ENCODE results near the gene PALD1.
"Not testable (repeated sequence)": the region's sequence is repeated elsewhere in the genome, so short reads cannot be mapped to it uniquely, and the experiment has no call there.

PALD1 gene

GRCh38 chr10:70481105-70481504 is 2.5 kb downstream of the PALD1 start:
- DNase-seq (ENCODE audit: insufficient read length, low spot score): no peak
- FAIRE-seq: no peak

- DNase-seq (ENCODE audit: insufficient read length, low spot score) (no peak), FAIRE-seq (no peak)
Measured at GRCh38 chr10:70481831-70482530, 3.4 kb downstream of the PALD1 start.

GRCh38 chr10:70482982-70483760 is 4.6 kb downstream of the PALD1 start:
- no peak for DNase-seq (ENCODE audit: insufficient read length, low spot score)
- FAIRE-seq: no peak

GRCh38 chr10:70483872-70484271 is 5.3 kb downstream of the PALD1 start:
- not testable (repeated sequence) for FAIRE-seq

GRCh38 chr10:70487824-70488223 is 9.3 kb downstream of the PALD1 start:
- DNase-seq (ENCODE audit: insufficient read length, low spot score): no peak
- FAIRE-seq: no peak

More at GRCh38 chr10:70483872-70484271, 5.3 kb downstream of the PALD1 start:
- not testable (repeated sequence) for DNase-seq (ENCODE audit: insufficient read length, low spot score)

GRCh38 chr10:70490142-70490541 is 11.6 kb downstream of the PALD1 start:
- DNase-seq (ENCODE audit: insufficient read length, low spot score): no peak
- no peak for FAIRE-seq

GRCh38 chr10:70491614-70492013 is 13.0 kb downstream of the PALD1 start:
- no peak for DNase-seq (ENCODE audit: insufficient read length, low spot score)
- no peak for FAIRE-seq

- FAIRE-seq (peak; percentile 80), DNase-seq (ENCODE audit: insufficient read length, low spot score) (no peak)
Measured at GRCh38 chr10:70492786-70493659, 14.5 kb downstream of the PALD1 start.

GRCh38 chr10:70493660-70494234 is 15.2 kb downstream of the PALD1 start:
- DNase-seq (ENCODE audit: insufficient read length, low spot score): peak; percentile 82
- FAIRE-seq: peak; percentile 99

- DNase-seq (ENCODE audit: insufficient read length, low spot score): no peak
- FAIRE-seq: no peak
Measured at GRCh38 chr10:70494536-70494935, 16.0 kb downstream of the PALD1 start.

GRCh38 chr10:70494966-70495365 is 16.4 kb downstream of the PALD1 start:
- DNase-seq (ENCODE audit: insufficient read length, low spot score) (no peak), FAIRE-seq (no peak)

GRCh38 chr10:70495691-70496261 is 17.2 kb downstream of the PALD1 start:
- FAIRE-seq (no peak), DNase-seq (ENCODE audit: insufficient read length, low spot score) (no peak)

GRCh38 chr10:70496341-70497119 is 18.0 kb downstream of the PALD1 start:
- DNase-seq (ENCODE audit: insufficient read length, low spot score) (no peak), FAIRE-seq (no peak)

- DNase-seq (ENCODE audit: insufficient read length, low spot score): no peak
- FAIRE-seq: no peak
Measured at GRCh38 chr10:70497120-70497545, 18.6 kb downstream of the PALD1 start.

- DNase-seq (ENCODE audit: insufficient read length, low spot score) (no peak), FAIRE-seq (no peak)
Measured at GRCh38 chr10:70498970-70499835, 20.6 kb downstream of the PALD1 start.

- FAIRE-seq: no peak
- DNase-seq (ENCODE audit: insufficient read length, low spot score): no peak
Measured at GRCh38 chr10:70499836-70500167, 21.2 kb downstream of the PALD1 start.

- DNase-seq (ENCODE audit: insufficient read length, low spot score) (no peak), FAIRE-seq (no peak)
Measured at GRCh38 chr10:70500368-70500767, 21.8 kb downstream of the PALD1 start.

GRCh38 chr10:70500812-70501301 is 22.3 kb downstream of the PALD1 start:
- DNase-seq (ENCODE audit: insufficient read length, low spot score): no peak
- no peak for FAIRE-seq

GRCh38 chr10:70502406-70502805 is 23.8 kb downstream of the PALD1 start:
- FAIRE-seq (no peak), DNase-seq (ENCODE audit: insufficient read length, low spot score) (no peak)

Data from GM19239 (cell line).